ENCODE measurements around the gene EGFR. TPM values are rescaled to one million over a fixed set of nuclear protein-coding genes. Genes with fewer than 3 reads are reported as not detected.

EGFR gene
- total and polyA plus RNA-seq, 7 donors = 3.6 to 39.7 (median 14.1) TPM

- ATAC-seq (peak; percentile 44 to 68 (median 58)), DNase-seq (no peak)
- H3K4me1 ChIP-seq = peaks cover 61% of the 10 kb centered on the region
- no peak overlapping the region for H3K4me3 ChIP-seq
- no peak for TF ChIP-seq CTCF (IDR thresholded peaks at IDR 0.05)
- H3K36me3 ChIP-seq (ENCODE audit: insufficient read depth in 1 of 2, low read depth in 1 of 2) = no peaks in the 10 kb centered on the region
- no peaks in the 10 kb centered on the region for H3K9me3 ChIP-seq
- intact Hi-C loops (cut with DNase I) = no loop called here
- WGBS, 3 donors = 38 to 46% (median 39%) methylated on average over 6 of the region's 6 CpGs
- H3K27me3 ChIP-seq (ENCODE audit: insufficient read depth in 3 of 3, low read length in 2 of 3) = no peaks in the 10 kb centered on the region
- peak overlapping the region; percentile 81 for H3K27ac ChIP-seq
These were observed 25.5 kb downstream of the EGFR start for GRCh38 chr7:55044371-55044717.

- WGBS, 3 donors = 18 to 31% (median 28%) methylated on average over 5 of the region's 5 CpGs
- H3K36me3 ChIP-seq (ENCODE audit: insufficient read depth in 1 of 2, low read depth in 1 of 2) = no peaks in the 10 kb centered on the region
- no peak for DNase-seq
- H3K27me3 ChIP-seq (ENCODE audit: insufficient read depth in 3 of 3, low read length in 2 of 3) = no peaks in the 10 kb centered on the region
- peaks cover 62% of the 10 kb centered on the region for H3K4me1 ChIP-seq
- ATAC-seq = peak in 3 of 4 donors; percentile 15 to 55 (median 42)
- intact Hi-C loops (cut with DNase I) = no loop called here
- H3K4me3 ChIP-seq = no peak overlapping the region
- H3K27ac ChIP-seq = peak overlapping the region; percentile 81
- H3K9me3 ChIP-seq = no peaks in the 10 kb centered on the region
- no peak for TF ChIP-seq CTCF (IDR thresholded peaks at IDR 0.05)
These were observed 26.0 kb downstream of the EGFR start for GRCh38 chr7:55044791-55045190.

- peak overlapping the region; percentile 81 for H3K27ac ChIP-seq
- intact Hi-C loops (cut with DNase I) = no loop called here
- DNase-seq (no peak), ATAC-seq (no peak)
- H3K4me3 ChIP-seq = no peak overlapping the region
- no peaks in the 10 kb centered on the region for H3K36me3 ChIP-seq (ENCODE audit: insufficient read depth in 1 of 2, low read depth in 1 of 2)
- WGBS, 3 donors = 77 to 85% (median 81%) methylated on average over 7 of the region's 7 CpGs
- H3K9me3 ChIP-seq = no peaks in the 10 kb centered on the region
- peaks cover 58% of the 10 kb centered on the region for H3K4me1 ChIP-seq
- TF ChIP-seq CTCF (IDR thresholded peaks at IDR 0.05) = no peak
- no peaks in the 10 kb centered on the region for H3K27me3 ChIP-seq (ENCODE audit: insufficient read depth in 3 of 3, low read length in 2 of 3)
These were observed 27.9 kb downstream of the EGFR start for GRCh38 chr7:55046582-55047342.

- Histone ChIP-seq H3K9me3 (no peaks in the 10 kb centered on the region), H3K36me3 (ENCODE audit: insufficient read depth in 1 of 2, low read depth in 1 of 2) (no peaks in the 10 kb centered on the region), H3K4me3 (no peak overlapping the region), H3K27me3 (ENCODE audit: insufficient read depth in 3 of 3, low read length in 2 of 3) (no peaks in the 10 kb centered on the region), H3K27ac (peak overlapping the region; percentile 52), H3K4me1 (peaks cover 64% of the 10 kb centered on the region)
- 27 to 47% (median 30%) methylated on average over 6 of the region's 6 CpGs for WGBS, 3 donors
- intact Hi-C loops (cut with DNase I) = no loop called here
- no peak for TF ChIP-seq CTCF (IDR thresholded peaks at IDR 0.05)
- no peak for DNase-seq
- peak; percentile 80 to 92 (median 88) for ATAC-seq
These were observed 29.5 kb downstream of the EGFR start for GRCh38 chr7:55048221-55048859.
